ENCODE data around the gene NAALADL1. TPM values are rescaled to one million over a fixed set of nuclear protein-coding genes. Genes with fewer than 3 reads are reported as not detected.
"Not testable (repeated sequence)": the region's sequence is repeated elsewhere in the genome, so short reads cannot be mapped to it uniquely, and the experiment has no call there.

NAALADL1 gene
- total RNA-seq, 5 donors from 2014 or later (not counting 1 experiment from before 2014, with no cell fraction given): 10.2 to 30.1 (median 26.1) TPM

- H3K9me3 ChIP-seq: no peaks in the 10 kb centered on the region
- H3K4me1 ChIP-seq (ENCODE audit: control insufficient read depth in 1 of 2, extremely low read depth in 1 of 2, insufficient read depth in 2 of 2, low read length in 2 of 2): peaks cover 0 to 8% of the 10 kb centered on the region in 2 experiments
- Mint-ChIP-seq H3K27me3 (no peaks in the 10 kb centered on the region), H3K9me3 (no peaks in the 10 kb centered on the region), H3K36me3 (no peaks in the 10 kb centered on the region), H3K4me3 (no peak overlapping the region), H3K27ac (no peak overlapping the region), H3K4me1 (peaks cover 3 to 10% (median 8%) of the 10 kb centered on the region in 3 donors)
- H3K36me3 ChIP-seq (ENCODE audit: control insufficient read depth in 2 of 2, extremely low read depth in 1 of 2, insufficient read depth in 1 of 2, low read length in 1 of 2): no peaks in the 10 kb centered on the region
- no peak overlapping the region for H3K4me3 ChIP-seq (ENCODE audit: control insufficient read depth in 1 of 2, extremely low read depth in 1 of 2, low read length in 1 of 2)
- no CpG with 5 or more reads among the region's 2 CpGs for WGBS (ENCODE audit: insufficient coverage)
- ChIA-PET POLR2A (no interaction called here), CTCF (no interaction called here)
- H3K27me3 ChIP-seq (replicated peaks in 1 of 2; ENCODE audit: control insufficient read depth in 2 of 2, extremely low read depth in 1 of 2, insufficient read depth in 2 of 2, low read length in 1 of 2): peaks cover 0 to under 1% of the 10 kb centered on the region in 2 experiments
- ATAC-seq (replicated peaks in 1 of 4): no peak
- DNase-seq: no peak
- H3K27ac ChIP-seq (ENCODE audit: low read length): no peak overlapping the region
These were observed 49.5 kb downstream of the NAALADL1 start for GRCh38 chr11:65008873-65009272.

- ChIA-PET CTCF (no interaction called here), POLR2A (no interaction called here)
- no peaks in the 10 kb centered on the region for H3K36me3 ChIP-seq (ENCODE audit: control insufficient read depth in 2 of 2, extremely low read depth in 1 of 2, insufficient read depth in 1 of 2, low read length in 1 of 2)
- H3K27ac ChIP-seq (ENCODE audit: low read length): no peak overlapping the region
- Mint-ChIP-seq H3K4me1 (peaks cover 0 to 4% (median 1%) of the 10 kb centered on the region in 3 donors), H3K36me3 (no peaks in the 10 kb centered on the region), H3K27me3 (no peaks in the 10 kb centered on the region), H3K4me3 (no peak overlapping the region), H3K9me3 (no peaks in the 10 kb centered on the region), H3K27ac (no peak overlapping the region)
- peaks cover 0 to under 1% of the 10 kb centered on the region in 2 experiments for H3K4me1 ChIP-seq (ENCODE audit: control insufficient read depth in 1 of 2, extremely low read depth in 1 of 2, insufficient read depth in 2 of 2, low read length in 2 of 2)
- H3K9me3 ChIP-seq: no peaks in the 10 kb centered on the region
- DNase-seq (no peak), ATAC-seq (replicated peaks in 1 of 4) (no peak)
- H3K4me3 ChIP-seq (ENCODE audit: control insufficient read depth in 1 of 2, extremely low read depth in 1 of 2, low read length in 1 of 2): no peak overlapping the region
- peaks cover 0 to 9% of the 10 kb centered on the region in 2 experiments for H3K27me3 ChIP-seq (replicated peaks in 1 of 2; ENCODE audit: control insufficient read depth in 2 of 2, extremely low read depth in 1 of 2, insufficient read depth in 2 of 2, low read length in 1 of 2)
- no CpG with 5 or more reads among the region's 7 CpGs for WGBS (ENCODE audit: insufficient coverage)
These were observed 50.3 kb downstream of the NAALADL1 start for GRCh38 chr11:65008016-65008415.

DNA sequence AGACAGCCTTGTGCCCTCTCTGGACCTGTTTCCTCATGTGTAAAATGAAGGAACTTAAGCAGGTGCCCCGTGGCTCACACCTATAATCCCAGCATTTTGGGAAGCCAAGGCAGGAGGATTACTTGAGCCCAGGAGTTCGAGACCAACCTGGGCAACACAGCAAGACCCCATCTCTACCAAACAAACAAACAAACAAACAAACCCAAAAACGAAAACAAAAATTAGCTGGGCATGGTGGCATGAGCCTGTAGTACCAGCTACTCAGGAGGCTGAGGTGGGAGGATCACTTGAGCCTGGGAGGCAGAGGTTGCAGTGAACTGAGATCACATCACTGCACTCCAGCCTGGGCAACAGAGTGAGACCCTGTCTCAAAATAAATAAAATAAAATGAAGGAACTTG lies 54.4 kb downstream of the NAALADL1 start:
- H3K27ac ChIP-seq (ENCODE audit: low read length); H3K4me3 ChIP-seq (ENCODE audit: control insufficient read depth in 1 of 2, extremely low read depth in 1 of 2, low read length in 1 of 2); CTCF ChIA-PET; H3K4me1 Mint-ChIP-seq; ATAC-seq (replicated peaks in 1 of 4); DNase-seq; H3K4me1 ChIP-seq (ENCODE audit: control insufficient read depth in 1 of 2, extremely low read depth in 1 of 2, insufficient read depth in 2 of 2, low read length in 2 of 2); H3K36me3 ChIP-seq (ENCODE audit: control insufficient read depth in 2 of 2, extremely low read depth in 1 of 2, insufficient read depth in 1 of 2, low read length in 1 of 2); POLR2A ChIA-PET; H3K36me3 Mint-ChIP-seq; H3K27me3 Mint-ChIP-seq; H3K4me3 Mint-ChIP-seq; H3K9me3 Mint-ChIP-seq; H3K27ac Mint-ChIP-seq; H3K9me3 ChIP-seq: not testable (repeated sequence)
- peaks cover 0 to 22% of the 10 kb centered on the region in 2 experiments for H3K27me3 ChIP-seq (replicated peaks in 1 of 2; ENCODE audit: control insufficient read depth in 2 of 2, extremely low read depth in 1 of 2, insufficient read depth in 2 of 2, low read length in 1 of 2)
- WGBS (ENCODE audit: insufficient coverage): no CpG with 5 or more reads among the region's 3 CpGs

DNA sequence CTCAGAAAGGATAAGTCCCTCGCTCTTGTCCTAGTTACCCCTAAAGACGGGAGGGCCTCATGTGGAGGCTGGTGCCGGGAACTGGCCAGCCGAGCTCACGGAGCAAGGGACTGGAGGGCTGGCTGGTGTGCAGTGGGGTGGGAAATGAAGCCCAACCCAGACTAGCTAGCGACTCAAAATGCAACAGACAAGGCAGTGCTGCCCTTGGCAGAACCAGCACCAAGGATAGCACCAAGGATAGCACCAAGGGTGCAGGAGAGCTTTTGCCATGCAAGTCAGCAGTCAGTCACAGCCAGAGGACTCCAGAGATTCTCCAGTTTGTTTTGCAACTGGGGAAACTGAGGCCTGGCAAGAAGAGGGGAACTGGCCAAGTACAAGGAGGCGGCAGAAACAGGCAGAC lies 55.1 kb downstream of the NAALADL1 start:
- Histone ChIP-seq H3K4me1 (ENCODE audit: control insufficient read depth in 1 of 2, extremely low read depth in 1 of 2, insufficient read depth in 2 of 2, low read length in 2 of 2) (peaks cover 0 to 7% of the 10 kb centered on the region in 2 experiments), H3K9me3 (no peaks in the 10 kb centered on the region), H3K27me3 (replicated peaks in 1 of 2; ENCODE audit: control insufficient read depth in 2 of 2, extremely low read depth in 1 of 2, insufficient read depth in 2 of 2, low read length in 1 of 2) (peaks cover 0 to 22% of the 10 kb centered on the region in 2 experiments), H3K27ac (ENCODE audit: low read length) (no peak overlapping the region), H3K36me3 (ENCODE audit: control insufficient read depth in 2 of 2, extremely low read depth in 1 of 2, insufficient read depth in 1 of 2, low read length in 1 of 2) (no peaks in the 10 kb centered on the region), H3K4me3 (ENCODE audit: control insufficient read depth in 1 of 2, extremely low read depth in 1 of 2, low read length in 1 of 2) (no peak overlapping the region)
- ChIA-PET POLR2A (no interaction called here), CTCF (no interaction called here)
- H3K9me3 Mint-ChIP-seq: no peaks in the 10 kb centered on the region
- WGBS (ENCODE audit: insufficient coverage): 78% methylated on average over 5 of the region's 7 CpGs
- H3K4me3 Mint-ChIP-seq: no peak overlapping the region
- DNase-seq: no peak
- H3K36me3 Mint-ChIP-seq: no peaks in the 10 kb centered on the region
- no peak overlapping the region for H3K27ac Mint-ChIP-seq
- ATAC-seq (replicated peaks in 1 of 4): no peak
- H3K4me1 Mint-ChIP-seq: peaks cover 6 to 7% (median 7%) of the 10 kb centered on the region in 3 donors
- H3K27me3 Mint-ChIP-seq: no peaks in the 10 kb centered on the region

- H3K4me3 Mint-ChIP-seq: no peak overlapping the region
- CTCF ChIA-PET: no interaction called here
- ATAC-seq (replicated peaks in 1 of 4): no peak
These were observed 55.6 kb downstream of the NAALADL1 start for GRCh38 chr11:65002706-65003105.

DNA sequence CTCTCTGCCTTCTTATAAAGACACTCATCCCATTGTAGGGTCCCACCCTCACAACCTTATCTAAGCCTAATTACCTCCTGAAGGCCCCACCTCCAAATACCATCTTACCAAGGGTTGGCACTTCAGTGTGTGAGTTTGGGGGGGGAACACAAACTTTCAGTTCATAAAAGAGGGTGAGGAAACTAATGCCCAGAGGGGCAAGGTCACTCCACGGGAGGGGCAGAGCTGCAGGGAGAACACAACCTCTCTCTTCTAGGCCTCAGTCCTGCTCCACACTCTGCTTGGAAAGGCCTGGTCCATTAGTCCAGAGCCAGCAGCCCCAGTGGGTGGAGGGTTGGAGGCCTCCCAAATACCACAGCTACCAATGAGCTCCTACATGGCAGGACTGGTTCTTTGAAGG lies 58.9 kb downstream of the NAALADL1 start:
- no peak for DNase-seq
- Histone ChIP-seq H3K4me3 (ENCODE audit: control insufficient read depth in 1 of 2, extremely low read depth in 1 of 2, low read length in 1 of 2) (no peak overlapping the region), H3K4me1 (ENCODE audit: control insufficient read depth in 1 of 2, extremely low read depth in 1 of 2, insufficient read depth in 2 of 2, low read length in 2 of 2) (peaks cover 0 to 7% of the 10 kb centered on the region in 2 experiments), H3K27ac (ENCODE audit: low read length) (no peak overlapping the region), H3K27me3 (replicated peaks in 1 of 2; ENCODE audit: control insufficient read depth in 2 of 2, extremely low read depth in 1 of 2, insufficient read depth in 2 of 2, low read length in 1 of 2) (peaks cover 0 to 37% of the 10 kb centered on the region in 2 experiments), H3K9me3 (no peaks in the 10 kb centered on the region), H3K36me3 (ENCODE audit: control insufficient read depth in 2 of 2, extremely low read depth in 1 of 2, insufficient read depth in 1 of 2, low read length in 1 of 2) (no peaks in the 10 kb centered on the region)
- WGBS (ENCODE audit: insufficient coverage): no CpG with 5 or more reads among the region's 1 CpG
- Mint-ChIP-seq H3K9me3 (no peaks in the 10 kb centered on the region), H3K27ac (no peak overlapping the region), H3K27me3 (peaks cover 1 to 4% of the 10 kb centered on the region in 2 donors), H3K36me3 (no peaks in the 10 kb centered on the region), H3K4me3 (no peak overlapping the region), H3K4me1 (peaks cover 9 to 16% (median 12%) of the 10 kb centered on the region in 3 donors)
- POLR2A ChIA-PET: no interaction called here
- CTCF ChIA-PET: interaction anchor here in 1 of 2 donors (0.6 kb wide), 1 partner anchor 80 kb away, joined by 4 read pairs; no protein-coding TSS in a partner anchor
- ATAC-seq (replicated peaks in 1 of 4): no peak

More at GRCh38 chr11:65002706-65003105, 55.6 kb downstream of the NAALADL1 start:
- Histone ChIP-seq H3K27ac (ENCODE audit: low read length) (no peak overlapping the region), H3K4me3 (ENCODE audit: control insufficient read depth in 1 of 2, extremely low read depth in 1 of 2, low read length in 1 of 2) (no peak overlapping the region), H3K27me3 (replicated peaks in 1 of 2; ENCODE audit: control insufficient read depth in 2 of 2, extremely low read depth in 1 of 2, insufficient read depth in 2 of 2, low read length in 1 of 2) (peaks cover 0 to 22% of the 10 kb centered on the region in 2 experiments), H3K4me1 (ENCODE audit: control insufficient read depth in 1 of 2, extremely low read depth in 1 of 2, insufficient read depth in 2 of 2, low read length in 2 of 2) (peaks cover 0 to 7% of the 10 kb centered on the region in 2 experiments), H3K9me3 (no peaks in the 10 kb centered on the region), H3K36me3 (ENCODE audit: control insufficient read depth in 2 of 2, extremely low read depth in 1 of 2, insufficient read depth in 1 of 2, low read length in 1 of 2) (no peaks in the 10 kb centered on the region)
- Mint-ChIP-seq H3K9me3 (no peaks in the 10 kb centered on the region), H3K27ac (no peak overlapping the region), H3K4me1 (peaks cover 8 to 10% (median 9%) of the 10 kb centered on the region in 3 donors), H3K27me3 (no peaks in the 10 kb centered on the region), H3K36me3 (no peaks in the 10 kb centered on the region)
- POLR2A ChIA-PET: no interaction called here
- no peak for DNase-seq
- WGBS (ENCODE audit: insufficient coverage): 93% methylated on average over 4 of the region's 5 CpGs
